ENCODE results near the gene PPP2R3B.
"Not testable (repeated sequence)": the region's sequence is repeated elsewhere in the genome, so short reads cannot be mapped to it uniquely, and the experiment has no call there.

The PPP2R3B gene

GRCh38 chrX:336227-336626 lies 50.5 kb downstream of the PPP2R3B start:
- no peak for DNase-seq

GRCh38 chrX:335758-336155 lies 51.0 kb downstream of the PPP2R3B start:
- DNase-seq = no peak

- no peak for DNase-seq
These were observed 51.5 kb downstream of the PPP2R3B start for GRCh38 chrX:334971-335757.

- no peak for DNase-seq
These were observed 52.3 kb downstream of the PPP2R3B start for GRCh38 chrX:334331-334891.

- no peak for DNase-seq
These were observed 52.9 kb downstream of the PPP2R3B start for GRCh38 chrX:333611-334311.

GRCh38 chrX:332916-333610 lies 53.6 kb downstream of the PPP2R3B start:
- DNase-seq = no peak

GRCh38 chrX:332496-332860 lies 54.2 kb downstream of the PPP2R3B start:
- no peak for DNase-seq

GRCh38 chrX:331825-332495 lies 54.7 kb downstream of the PPP2R3B start:
- no peak for DNase-seq

- DNase-seq = no peak
These were observed 55.4 kb downstream of the PPP2R3B start for GRCh38 chrX:331151-331824.

- no peak for DNase-seq
These were observed 56.0 kb downstream of the PPP2R3B start for GRCh38 chrX:330726-331150.

GRCh38 chrX:330141-330725 lies 56.5 kb downstream of the PPP2R3B start:
- not testable (repeated sequence) for DNase-seq

- DNase-seq = no peak
These were observed 57.3 kb downstream of the PPP2R3B start for GRCh38 chrX:329291-329910.

GRCh38 chrX:327660-328126 lies 59.0 kb downstream of the PPP2R3B start:
- DNase-seq = no peak

- not testable (repeated sequence) for DNase-seq
These were observed 62.0 kb downstream of the PPP2R3B start for GRCh38 chrX:324664-325063.

GRCh38 chrX:323721-324628 lies 62.7 kb downstream of the PPP2R3B start:
- peak; percentile 53 for DNase-seq

- DNase-seq = no peak
These were observed 66.5 kb downstream of the PPP2R3B start for GRCh38 chrX:320126-320783.

GRCh38 chrX:319579-320125 lies 67.1 kb downstream of the PPP2R3B start:
- no peak for DNase-seq

GRCh38 chrX:318739-319578 lies 67.7 kb downstream of the PPP2R3B start, which contains the start of gene GTPBP6:
Gene GTPBP6 (minus strand): TSS chrX:318796. CDS start chrX:318787, 9 bp downstream.
- peak; percentile 100 for DNase-seq
